Loucy (cell line): ENCODE results near the gene PLEKHO2.

ENCODE experiments used
- H2AFZ ChIP-seq: fragments of 200-600 bp; sonication (generic); 2 replicates; pipeline ENCODE4 v1.6.0; 2016; ENCODE audit warnings: antibody characterized with exemption, mild to moderate bottlenecking, low read length, moderate library complexity
- H3F3A ChIP-seq: fragments of 200-600 bp; 2 replicates; pipeline ENCODE4 v1.6.0; 2016; ENCODE audit warnings: antibody characterized with exemption, low read depth, mild to moderate bottlenecking
- H3K27me3 ChIP-seq: fragments of 200-600 bp; sonication (generic); 2 replicates; pipeline ENCODE4 v1.6.1; 2014; ENCODE audit warnings: low read length, mild to moderate bottlenecking; ENCODE audit not compliant: insufficient read depth, poor library complexity, severe bottlenecking
- H3K36me3 ChIP-seq: fragments of 200-600 bp; sonication (generic); 2 replicates; pipeline ENCODE4 v1.6.1; 2016; ENCODE audit warnings: low read length; ENCODE audit not compliant: insufficient read depth
- H3K4me1 ChIP-seq: fragments of 200-600 bp; sonication (generic); 2 replicates; pipeline ENCODE4 v1.5.1; 2014; ENCODE audit warnings: low read length, mild to moderate bottlenecking; ENCODE audit not compliant: insufficient read depth, poor library complexity, severe bottlenecking
- H3K4me2 ChIP-seq: fragments of 200-600 bp; sonication (generic); 2 replicates; pipeline ENCODE4 v1.6.0; 2014; ENCODE audit warnings: antibody characterized with exemption, low read length, low read depth, mild to moderate bottlenecking; ENCODE audit not compliant: poor library complexity, severe bottlenecking
- H3K4me3 ChIP-seq: fragments of 200-600 bp; sonication (generic); 2 replicates; pipeline ENCODE4 v1.5.1; 2014; ENCODE audit warnings: low read length, mild to moderate bottlenecking, mixed read lengths; ENCODE audit not compliant: poor library complexity, severe bottlenecking
- H3K79me2 ChIP-seq: fragments of 200-600 bp; sonication (generic); 2 replicates; pipeline ENCODE4 v1.6.1; 2014; ENCODE audit warnings: low read length; ENCODE audit not compliant: insufficient read depth
- H3K9ac ChIP-seq: fragments of 200-600 bp; sonication (generic); 2 replicates; pipeline ENCODE4 v1.6.0; 2014; ENCODE audit warnings: mild to moderate bottlenecking, low read depth, low read length, moderate library complexity; ENCODE audit not compliant: poor library complexity, severe bottlenecking
- H3K9me2 ChIP-seq: fragments of 200-600 bp; sonication (generic); replicated peaks from 2 replicates; pipeline ENCODE4 v1.6.1; 2016; ENCODE audit warnings: low read depth, low read length, mixed read lengths
- H3K9me3 ChIP-seq: fragments of 200-600 bp; sonication (generic); 2 replicates; pipeline ENCODE4 v1.6.1; 2014; ENCODE audit warnings: mild to moderate bottlenecking, antibody characterized with exemption, low read length, low read depth; ENCODE audit not compliant: insufficient read depth
- H4K20me1 ChIP-seq: fragments of 200-600 bp; sonication (generic); 2 replicates; pipeline ENCODE4 v1.6.0; 2014; ENCODE audit warnings: antibody characterized with exemption, low read length, mild to moderate bottlenecking; ENCODE audit not compliant: insufficient read depth, poor library complexity, severe bottlenecking
- CTCF ChIP-seq: fragments of 200-600 bp; sonication (generic); conservative IDR thresholded peaks from 2 replicates; pipeline ENCODE4 v1.5.1; 2014; ENCODE audit warnings: mild to moderate bottlenecking, antibody characterized with exemption, low read length
- EZH2phosphoT487 ChIP-seq: fragments of 200-600 bp; IDR thresholded peaks from 2 replicates; pipeline ENCODE4 v1.6.1; 2018; ENCODE audit warnings: antibody characterized with exemption, mild to moderate bottlenecking, moderate library complexity, borderline replicate concordance

Gene PLEKHO2

GRCh38 chr15:64875641-64876223 is 34.0 kb downstream of the PLEKHO2 start:
- H3K9me3 ChIP-seq, result no peaks in the 10 kb centered on the region
- H4K20me1 ChIP-seq, result no peaks in the 10 kb centered on the region
- TF ChIP-seq CTCF (no peak), EZH2phosphoT487 (no peak)
- H3K4me1 ChIP-seq, result peaks cover 25% of the 10 kb centered on the region
- H3K9me2 ChIP-seq, result no peaks in the 10 kb centered on the region
- H3K4me2 ChIP-seq, result no peak overlapping the region
- H3K27me3 ChIP-seq, result no peaks in the 10 kb centered on the region
- H3K9ac ChIP-seq, result no peak overlapping the region
- H3K79me2 ChIP-seq, result no peaks in the 10 kb centered on the region
- no peaks in the 10 kb centered on the region for H3K36me3 ChIP-seq
- H3K4me3 ChIP-seq, result no peak overlapping the region
- no peak overlapping the region for H2AFZ ChIP-seq
- no peaks in the 10 kb centered on the region for H3F3A ChIP-seq

- Histone ChIP-seq H3K9ac (peak overlapping the region; percentile 64), H4K20me1 (no peaks in the 10 kb centered on the region), H3K79me2 (no peaks in the 10 kb centered on the region), H3K4me2 (peak overlapping the region; percentile 66), H3K4me3 (no peak overlapping the region), H3K27me3 (no peaks in the 10 kb centered on the region), H3K9me2 (no peaks in the 10 kb centered on the region), H3F3A (no peaks in the 10 kb centered on the region), H2AFZ (peak overlapping the region; percentile 50), H3K36me3 (no peaks in the 10 kb centered on the region), H3K9me3 (no peaks in the 10 kb centered on the region), H3K4me1 (peaks cover 25% of the 10 kb centered on the region)
- TF ChIP-seq CTCF (no peak), EZH2phosphoT487 (no peak)
Observed at GRCh38 chr15:64877435-64877834, 35.7 kb downstream of the PLEKHO2 start.

- Histone ChIP-seq H3F3A (no peaks in the 10 kb centered on the region), H3K9me2 (no peaks in the 10 kb centered on the region), H3K9ac (no peak overlapping the region), H3K4me1 (peaks cover 25% of the 10 kb centered on the region), H3K4me2 (no peak overlapping the region), H4K20me1 (no peaks in the 10 kb centered on the region), H3K36me3 (no peaks in the 10 kb centered on the region), H3K9me3 (no peaks in the 10 kb centered on the region), H3K4me3 (no peak overlapping the region), H2AFZ (no peak overlapping the region), H3K27me3 (no peaks in the 10 kb centered on the region), H3K79me2 (no peaks in the 10 kb centered on the region)
- TF ChIP-seq EZH2phosphoT487 (no peak), CTCF (no peak)
Observed at GRCh38 chr15:64878705-64879104, 37.0 kb downstream of the PLEKHO2 start.
